Measurements from ENCODE around the gene BANK1.

BANK1 gene

GRCh38 chr4:102076622-102077021, 286.1 kb downstream of the BANK1 start:
- TF ChIP-seq Cebpa-rat (IDR thresholded peaks at IDR 0.05), result no peak
- Histone ChIP-seq H3K9me3 (no peaks in the 10 kb centered on the region), H4K20me1 (no peaks in the 10 kb centered on the region), H3K4me2 (no peak overlapping the region), H3K4me1 (no peaks in the 10 kb centered on the region), H3K36me3 (no peaks in the 10 kb centered on the region), H3K9ac (no peak overlapping the region), H3K27ac (no peak overlapping the region), H3K4me3 (no peak overlapping the region), H3K27me3 (no peaks in the 10 kb centered on the region)

DNA sequence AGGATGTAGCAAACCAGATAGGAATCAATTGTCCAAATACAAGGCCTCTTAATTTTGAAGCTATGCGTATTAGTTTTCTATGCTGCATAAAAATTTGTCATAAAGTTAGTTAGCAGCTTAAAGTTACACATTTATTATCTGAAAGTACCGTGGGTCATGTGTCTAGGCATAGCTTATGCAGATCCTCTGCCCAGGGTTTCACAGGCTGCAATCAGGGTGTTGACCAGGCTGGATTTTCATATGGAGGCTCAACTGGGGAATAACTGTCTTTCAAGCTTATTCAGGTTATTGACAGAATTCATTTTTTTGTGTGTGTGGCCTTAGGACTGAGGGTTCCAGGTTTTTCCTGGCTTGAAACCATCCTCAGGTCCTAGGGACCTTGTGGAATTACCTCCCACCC, 289.7 kb downstream of the BANK1 start:
- no peak overlapping the region for H3K9ac ChIP-seq
- no peak overlapping the region for H3K27ac ChIP-seq
- no peaks in the 10 kb centered on the region for H3K9me3 ChIP-seq

DNA sequence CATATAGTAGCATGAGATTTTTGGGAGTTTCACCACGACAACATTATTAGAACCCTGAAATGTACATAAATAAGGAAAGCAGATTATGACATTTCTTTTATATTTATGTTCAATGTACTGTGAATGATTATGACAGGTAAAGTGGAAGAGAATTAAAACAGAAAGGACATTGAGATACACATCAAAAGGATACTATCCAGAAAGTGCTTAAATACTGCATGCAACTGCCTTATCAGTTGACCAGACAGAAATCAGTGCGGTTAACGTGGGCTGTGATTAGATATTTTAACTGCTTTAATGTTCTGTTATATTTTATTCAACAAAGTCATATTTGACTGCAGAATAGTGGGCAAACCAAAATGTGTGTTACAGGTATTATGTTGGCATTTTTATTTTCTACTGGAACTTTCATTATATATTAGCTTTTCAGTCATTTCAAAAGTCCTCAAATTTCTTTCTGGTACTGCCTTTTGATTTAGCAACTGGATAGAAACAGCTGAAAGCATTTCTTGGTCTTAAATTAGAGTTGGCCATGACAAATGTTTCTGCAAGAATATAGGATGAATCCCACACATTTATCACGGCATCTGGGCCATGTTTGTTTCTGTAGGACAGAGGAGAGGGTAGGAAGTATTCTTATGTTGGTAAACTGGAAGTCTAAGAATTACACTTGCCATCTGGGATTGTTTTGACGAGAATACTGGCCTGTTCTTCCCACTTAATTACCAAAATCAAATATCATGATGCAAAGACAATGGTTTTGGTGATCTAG, 299.5 kb downstream of the BANK1 start:
- Histone ChIP-seq H3K36me3 (no peaks in the 10 kb centered on the region), H3K4me1 (no peaks in the 10 kb centered on the region), H3K27ac (no peak overlapping the region), H3K4me3 (no peak overlapping the region), H3K9me3 (peaks cover 4% of the 10 kb centered on the region; the same call in 1 of the 2 replicates), H4K20me1 (no peaks in the 10 kb centered on the region), H3K27me3 (no peaks in the 10 kb centered on the region), H3K9ac (no peak overlapping the region), H3K4me2 (no peak overlapping the region)
- no peak for TF ChIP-seq Cebpa-rat (IDR thresholded peaks at IDR 0.05)

More for the DNA sequence above, 289.7 kb downstream of the BANK1 start:
- no peaks in the 10 kb centered on the region for H3K27me3 ChIP-seq
- H3K4me2 ChIP-seq, result no peak overlapping the region
- H4K20me1 ChIP-seq, result no peaks in the 10 kb centered on the region
- no peaks in the 10 kb centered on the region for H3K36me3 ChIP-seq
- no peak overlapping the region for H3K4me3 ChIP-seq
- no peak for TF ChIP-seq Cebpa-rat (IDR thresholded peaks at IDR 0.05)
- H3K4me1 ChIP-seq, result no peaks in the 10 kb centered on the region

- Histone ChIP-seq H3K36me3 (no peaks in the 10 kb centered on the region), H4K20me1 (no peaks in the 10 kb centered on the region), H3K27me3 (no peaks in the 10 kb centered on the region), H3K4me3 (no peak overlapping the region), H3K4me2 (no peak overlapping the region), H3K27ac (no peak overlapping the region), H3K4me1 (no peaks in the 10 kb centered on the region), H3K9ac (no peak overlapping the region), H3K9me3 (peaks cover 4% of the 10 kb centered on the region; the same call in 1 of the 2 replicates)
- no peak for TF ChIP-seq Cebpa-rat (IDR thresholded peaks at IDR 0.05)
Observed at GRCh38 chr4:102091656-102092055, 301.1 kb downstream of the BANK1 start.

DNA sequence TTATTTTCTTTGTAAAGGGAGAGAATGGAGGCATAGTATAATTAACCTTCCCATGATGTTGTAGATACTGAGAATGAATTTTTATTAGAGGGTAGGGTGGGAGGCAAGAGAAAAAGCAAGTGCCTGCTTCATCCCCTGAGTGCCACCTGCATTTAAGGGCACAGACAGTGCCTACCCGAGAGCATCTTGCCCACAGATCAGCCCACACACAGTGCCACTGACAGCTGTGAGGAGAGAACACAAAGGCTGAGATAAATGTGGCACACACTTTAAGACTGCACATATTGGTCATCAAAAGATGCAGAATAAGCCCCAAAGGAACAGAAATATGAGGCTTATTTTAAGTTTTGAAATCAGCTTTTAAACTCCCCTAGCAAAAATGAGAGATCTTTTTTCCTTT, 304.0 kb downstream of the BANK1 start:
- Histone ChIP-seq H3K9me3 (no peaks in the 10 kb centered on the region), H3K4me1 (no peaks in the 10 kb centered on the region), H3K36me3 (no peaks in the 10 kb centered on the region), H3K4me3 (no peak overlapping the region), H3K27ac (no peak overlapping the region), H3K4me2 (no peak overlapping the region), H4K20me1 (no peaks in the 10 kb centered on the region), H3K27me3 (no peaks in the 10 kb centered on the region), H3K9ac (no peak overlapping the region)
- TF ChIP-seq Cebpa-rat (IDR thresholded peaks at IDR 0.05), result no peak

- no peak overlapping the region for H3K4me3 ChIP-seq
- H3K36me3 ChIP-seq, result no peaks in the 10 kb centered on the region
- H3K4me1 ChIP-seq, result no peaks in the 10 kb centered on the region
- H3K4me2 ChIP-seq, result no peak overlapping the region
- H3K27me3 ChIP-seq, result no peaks in the 10 kb centered on the region
- no peaks in the 10 kb centered on the region for H4K20me1 ChIP-seq
- H3K27ac ChIP-seq, result no peak overlapping the region
- peaks cover 29% of the 10 kb centered on the region for H3K9me3 ChIP-seq
- no peak overlapping the region for H3K9ac ChIP-seq
- TF ChIP-seq Cebpa-rat (IDR thresholded peaks at IDR 0.05), result no peak
Observed at GRCh38 chr4:102103368-102103767, 312.8 kb downstream of the BANK1 start.

DNA sequence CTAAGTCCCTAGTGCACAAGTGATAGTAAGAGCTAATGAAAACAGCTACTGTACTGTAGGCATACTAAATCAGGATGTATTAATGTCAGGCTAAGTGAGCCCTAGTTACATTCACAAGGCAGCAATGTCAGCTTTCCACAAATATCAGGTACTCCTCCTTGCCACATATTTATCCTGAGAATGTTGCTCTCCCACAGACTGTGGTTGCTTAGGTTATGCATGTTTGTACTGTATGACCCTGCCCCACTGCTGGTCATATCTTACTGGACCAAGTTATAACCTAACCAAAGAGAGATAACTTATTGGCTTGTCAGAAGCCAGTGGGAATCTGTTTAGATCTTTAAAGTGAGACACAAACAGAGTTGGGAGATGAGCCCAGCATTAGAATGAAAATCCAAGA, 313.7 kb downstream of the BANK1 start:
- Histone ChIP-seq H3K27me3 (no peaks in the 10 kb centered on the region), H3K9me3 (peaks cover 29% of the 10 kb centered on the region), H3K9ac (no peak overlapping the region), H3K27ac (no peak overlapping the region), H3K4me1 (no peaks in the 10 kb centered on the region), H3K4me2 (no peak overlapping the region), H3K36me3 (no peaks in the 10 kb centered on the region), H4K20me1 (no peaks in the 10 kb centered on the region), H3K4me3 (no peak overlapping the region)
- no peak for TF ChIP-seq Cebpa-rat (IDR thresholded peaks at IDR 0.05)

DNA sequence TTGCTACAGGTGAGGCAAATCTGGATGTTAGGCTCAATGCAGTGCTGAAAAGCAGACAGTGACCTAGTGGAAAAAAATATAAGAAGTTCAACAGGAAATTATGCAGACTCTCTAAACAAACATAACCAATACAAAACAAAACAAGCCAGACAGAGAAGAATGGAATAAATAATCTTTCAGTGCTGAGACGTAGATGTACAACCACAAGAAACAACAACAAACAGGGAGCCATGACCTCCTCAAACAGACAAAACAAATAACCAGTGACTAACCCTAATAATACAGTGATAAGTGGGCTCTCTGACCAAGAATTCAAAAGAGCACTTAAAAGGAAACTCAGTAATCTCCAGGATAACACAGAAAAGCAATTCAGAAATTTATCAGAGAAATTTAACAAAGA, 315.5 kb downstream of the BANK1 start:
- Histone ChIP-seq H3K27me3 (no peaks in the 10 kb centered on the region), H3K4me1 (no peaks in the 10 kb centered on the region), H3K9ac (no peak overlapping the region), H3K4me2 (no peak overlapping the region), H3K27ac (no peak overlapping the region), H4K20me1 (no peaks in the 10 kb centered on the region), H3K9me3 (peaks cover 29% of the 10 kb centered on the region), H3K4me3 (no peak overlapping the region), H3K36me3 (no peaks in the 10 kb centered on the region)
- TF ChIP-seq Cebpa-rat (IDR thresholded peaks at IDR 0.05), result no peak

GRCh38 chr4:102114118-102114630, 323.6 kb downstream of the BANK1 start:
- no peaks in the 10 kb centered on the region for H3K9me3 ChIP-seq
- no peak overlapping the region for H3K4me2 ChIP-seq
- H3K4me3 ChIP-seq, result no peak overlapping the region
- no peaks in the 10 kb centered on the region for H3K4me1 ChIP-seq
- no peak for TF ChIP-seq Cebpa-rat (IDR thresholded peaks at IDR 0.05)
- no peak overlapping the region for H3K27ac ChIP-seq
- no peaks in the 10 kb centered on the region for H3K36me3 ChIP-seq
- no peak overlapping the region for H3K9ac ChIP-seq
- no peaks in the 10 kb centered on the region for H4K20me1 ChIP-seq
- H3K27me3 ChIP-seq, result no peaks in the 10 kb centered on the region

DNA sequence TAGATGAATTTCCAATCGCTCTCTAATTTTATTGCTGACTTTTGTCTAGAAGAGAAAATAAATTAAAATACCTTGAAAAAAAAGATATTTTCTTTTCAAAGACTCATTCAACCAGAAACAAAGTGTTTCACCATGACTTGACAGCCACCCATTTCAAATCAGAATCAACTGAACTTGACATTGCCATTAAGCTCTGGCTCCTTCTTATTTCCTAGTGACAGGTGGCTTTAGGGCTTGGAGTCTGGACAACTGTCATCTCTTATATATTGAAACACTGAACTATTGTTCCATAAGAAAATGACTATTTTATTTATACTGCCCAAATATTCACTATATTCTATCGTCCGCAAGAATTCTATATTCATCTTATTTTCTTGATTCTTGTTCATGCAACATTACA, 325.6 kb downstream of the BANK1 start:
- Histone ChIP-seq H3K9ac (no peak overlapping the region), H3K4me1 (no peaks in the 10 kb centered on the region), H3K9me3 (peaks cover 11% of the 10 kb centered on the region), H3K27me3 (no peaks in the 10 kb centered on the region), H3K36me3 (no peaks in the 10 kb centered on the region), H3K4me2 (no peak overlapping the region), H4K20me1 (no peaks in the 10 kb centered on the region), H3K27ac (no peak overlapping the region), H3K4me3 (no peak overlapping the region)
- no peak for TF ChIP-seq Cebpa-rat (IDR thresholded peaks at IDR 0.05)
